Neural crest cell (in vitro differentiated cells): ENCODE data around the gene PTHLH. TPM values are rescaled to one million over a fixed set of nuclear protein-coding genes. Genes with fewer than 3 reads are reported as not detected.

ENCODE experiments used
- DNase-seq: peaks from one replicate; pipeline ENCODE4 v3.0.0; 2021; ENCODE audit warnings: low read depth, mixed read lengths, low spot score
- H3K27ac Mint-ChIP-seq: one replicate; pipeline ENCODE4 v1.8.0; 2021; ENCODE audit warnings: mild to moderate bottlenecking, mixed read lengths; ENCODE audit not compliant: unreplicated experiment
- H3K27me3 Mint-ChIP-seq: 2 replicates; pipeline ENCODE4 v1.8.0; 2021; ENCODE audit warnings: low read depth, mild to moderate bottlenecking, mixed read lengths
- H3K36me3 Mint-ChIP-seq: 2 replicates; pipeline ENCODE4 v1.8.0; 2021; ENCODE audit warnings: low read depth, mild to moderate bottlenecking, mixed read lengths
- H3K4me1 Mint-ChIP-seq: 2 replicates; pipeline ENCODE4 v1.8.0; 2021; ENCODE audit warnings: mixed read lengths
- H3K4me3 Mint-ChIP-seq: one replicate; pipeline ENCODE4 v1.8.0; 2021; ENCODE audit warnings: mild to moderate bottlenecking, mixed read lengths
- H3K9me3 Mint-ChIP-seq: 2 replicates; pipeline ENCODE4 v1.8.0; 2021; ENCODE audit warnings: mixed read lengths
- CTCF ChIP-seq: fragments of 200-600 bp; sonication (generic); conservative IDR thresholded peaks from 2 replicates; pipeline ENCODE4 v1.5.0; 2021; ENCODE audit warnings: antibody characterized with exemption, mild to moderate bottlenecking
- total RNA-seq: library from RNA; stranded (reverse); gene quantifications from 2 replicates; pipeline ENCODE4 v1.2.1, GENCODE V29; 2021

Gene PTHLH
- total RNA-seq, 1 donor from 2014 or later = 0.56 TPM

- no peak for DNase-seq
- no peak overlapping the region for H3K4me3 Mint-ChIP-seq
- H3K27ac Mint-ChIP-seq = no peak overlapping the region
Observed at GRCh38 chr12:27965966-27966365, 6.6 kb downstream of the PTHLH start.

GRCh38 chr12:27965411-27965810, 7.1 kb downstream of the PTHLH start:
- Mint-ChIP-seq H3K36me3 (no peaks in the 10 kb centered on the region), H3K4me1 (peaks cover 12% of the 10 kb centered on the region), H3K9me3 (no peaks in the 10 kb centered on the region), H3K27me3 (peaks cover 71% of the 10 kb centered on the region), H3K27ac (no peak overlapping the region), H3K4me3 (no peak overlapping the region)
- TF ChIP-seq CTCF = no peak
- DNase-seq = no peak

More at GRCh38 chr12:27965966-27966365, 6.6 kb downstream of the PTHLH start:
- H3K27me3 Mint-ChIP-seq = peaks cover 75% of the 10 kb centered on the region
- H3K4me1 Mint-ChIP-seq = peaks cover 15% of the 10 kb centered on the region
- no peak for TF ChIP-seq CTCF
- no peaks in the 10 kb centered on the region for H3K9me3 Mint-ChIP-seq
- H3K36me3 Mint-ChIP-seq = no peaks in the 10 kb centered on the region

GRCh38 chr12:27964123-27964522, 8.4 kb downstream of the PTHLH start:
- peaks cover 3% of the 10 kb centered on the region for H3K4me1 Mint-ChIP-seq
- H3K36me3 Mint-ChIP-seq = no peaks in the 10 kb centered on the region
- no peak for TF ChIP-seq CTCF
- no peak overlapping the region for H3K27ac Mint-ChIP-seq
- no peak for DNase-seq
- no peak overlapping the region for H3K4me3 Mint-ChIP-seq
- H3K27me3 Mint-ChIP-seq = peaks cover 60% of the 10 kb centered on the region
- H3K9me3 Mint-ChIP-seq = no peaks in the 10 kb centered on the region

DNA sequence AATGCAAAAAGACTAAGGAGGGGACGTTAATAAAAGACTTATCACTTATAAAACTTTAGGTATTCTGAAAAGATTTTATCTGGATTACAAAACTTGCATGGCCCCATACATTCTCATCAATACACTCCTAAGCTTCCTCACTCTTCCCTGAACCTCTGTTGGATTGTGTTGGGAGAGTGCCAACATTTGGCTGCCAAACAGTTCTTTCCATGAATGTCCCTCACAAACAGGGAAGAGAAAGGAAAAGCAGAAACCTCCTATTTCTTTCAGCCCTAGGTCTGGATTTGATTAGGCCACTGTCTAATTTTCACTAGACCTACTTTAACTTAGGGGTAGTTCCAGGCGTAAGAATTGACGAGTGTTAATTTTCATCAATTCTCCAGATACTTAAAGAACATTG, 11.7 kb downstream of the PTHLH start:
- Mint-ChIP-seq H3K9me3 (no peaks in the 10 kb centered on the region), H3K4me3 (no peak overlapping the region), H3K27ac (no peak overlapping the region), H3K27me3 (peaks cover 44% of the 10 kb centered on the region), H3K36me3 (no peaks in the 10 kb centered on the region), H3K4me1 (no peaks in the 10 kb centered on the region)
- DNase-seq = no peak
- no peak for TF ChIP-seq CTCF

DNA sequence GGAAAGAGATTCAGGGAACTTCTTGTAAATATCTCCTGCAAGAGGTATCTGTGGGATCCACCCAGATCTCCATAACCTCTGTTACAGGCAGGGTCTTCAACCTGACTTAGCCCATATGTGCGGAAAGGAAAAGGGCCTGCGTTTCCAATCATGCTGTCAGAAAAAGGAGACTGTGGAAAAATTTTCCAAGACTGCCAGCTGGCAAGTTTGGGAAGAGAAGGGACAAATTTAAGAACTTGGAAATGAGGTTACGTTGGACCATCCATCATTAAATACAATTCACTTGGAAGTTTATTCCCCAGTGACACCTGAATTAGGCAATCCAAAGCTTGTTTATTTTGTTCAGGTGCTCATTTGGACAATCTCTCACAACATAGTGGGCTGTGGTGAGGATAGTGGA, 13.9 kb downstream of the PTHLH start:
- H3K4me3 Mint-ChIP-seq = no peak overlapping the region

More for the DNA sequence above, 13.9 kb downstream of the PTHLH start:
- TF ChIP-seq CTCF = no peak
- H3K36me3 Mint-ChIP-seq = no peaks in the 10 kb centered on the region
- peaks cover 33% of the 10 kb centered on the region for H3K27me3 Mint-ChIP-seq
- no peak for DNase-seq
- no peaks in the 10 kb centered on the region for H3K4me1 Mint-ChIP-seq
- H3K27ac Mint-ChIP-seq = no peak overlapping the region
- no peaks in the 10 kb centered on the region for H3K9me3 Mint-ChIP-seq
